MCF 10A (cell line): ENCODE results near the gene BEND4. TPM values are rescaled to one million over a fixed set of nuclear protein-coding genes. Genes with fewer than 3 reads are reported as not detected.

Experiments used
- BruUV-seq: library from RNA; stranded (reverse); fragments of 400-500 nt; replicated peaks from 2 replicates; lab custom pipeline; 2021; lab: Mats Ljungman, UMichigan
- CTCF ChIA-PET: fragments of 300-600 bp; sonication (Branson Sonifier 250); formaldehyde crosslinking; extraction: SDS; loops from one replicate; lab custom pipeline; 2021; ENCODE audit warnings: antibody characterized with exemption, inconsistent platforms; lab: Yijun Ruan, JAX
- POLR2A ChIA-PET: fragments of 300-600, 350-650 bp; sonication (Branson Sonifier 250); formaldehyde crosslinking; extraction: SDS; loops from one replicate; lab custom pipeline; 2020; ENCODE audit warnings: antibody characterized with exemption, inconsistent platforms; lab: Yijun Ruan, JAX
- DNase-seq: peaks from one replicate; pipeline ENCODE4 v3.0.0-alpha.2; 2018; ENCODE audit not compliant: unreplicated experiment
- H3K27ac Mint-ChIP-seq: one replicate; pipeline ENCODE4 v1.8.0; 2022; ENCODE audit warnings: mild to moderate bottlenecking, low read depth, mixed read lengths; ENCODE audit not compliant: unreplicated experiment
- H3K27me3 Mint-ChIP-seq: one replicate; pipeline ENCODE4 v1.8.0; 2022; ENCODE audit warnings: mixed read lengths; ENCODE audit not compliant: insufficient read depth, unreplicated experiment
- H3K36me3 Mint-ChIP-seq: one replicate; pipeline ENCODE4 v1.8.0; 2022; ENCODE audit warnings: mild to moderate bottlenecking, moderate library complexity, mixed read lengths; ENCODE audit not compliant: insufficient read depth, unreplicated experiment
- H3K4me1 Mint-ChIP-seq: one replicate; pipeline ENCODE4 v1.8.0; 2022; ENCODE audit warnings: mixed read lengths; ENCODE audit not compliant: insufficient read depth, unreplicated experiment
- H3K4me3 Mint-ChIP-seq: one replicate; pipeline ENCODE4 v1.8.0; 2022; ENCODE audit warnings: mild to moderate bottlenecking, moderate library complexity, mixed read lengths; ENCODE audit not compliant: unreplicated experiment
- H3K9me3 Mint-ChIP-seq: one replicate; pipeline ENCODE4 v1.8.0; 2022; ENCODE audit warnings: mixed read lengths; ENCODE audit not compliant: unreplicated experiment
- intact Hi-C: fragments of 100-400 bp; cut with micrococcal nuclease; formaldehyde crosslinking; loops from 2 replicates; pipeline ENCODE4 v1.14.1; 2022
- total RNA-seq: library from RNA; stranded (reverse); gene quantifications from 2 replicates; pipeline ENCODE4 v1.2.3, GENCODE V29; 2022
- TF ChIP-seq, protein P1 (sequence below): fragments of 200-600 bp; IDR thresholded peaks from one replicate; pipeline ENCODE4 v1.8.0; 2022; ENCODE audit warnings: antibody characterized with exemption, mild to moderate bottlenecking; ENCODE audit not compliant: unreplicated experiment

The BEND4 gene
- total RNA-seq, 1 experiment from 2014 or later: not detected

DNA sequence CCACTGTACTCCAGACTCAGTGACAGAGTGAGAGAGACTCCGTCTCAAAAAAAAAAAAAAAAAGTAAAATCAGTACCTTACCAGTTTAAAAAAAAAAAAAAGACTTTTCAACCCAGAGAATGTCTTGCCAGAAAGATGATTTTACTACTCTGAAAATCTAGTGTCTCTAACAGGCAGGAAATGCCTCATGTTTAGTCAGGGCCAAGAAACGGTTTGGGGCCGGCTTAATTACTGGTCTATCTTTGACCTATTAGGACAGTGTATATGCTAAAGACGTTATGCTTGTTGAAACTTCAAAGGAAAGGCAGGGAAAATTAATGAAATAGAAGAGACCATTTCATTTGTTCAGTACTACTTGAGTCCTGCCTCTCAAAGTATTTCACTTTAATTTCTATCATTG is 9.9 kb downstream of the BEND4 start:
- TF ChIP-seq, protein P1, sequence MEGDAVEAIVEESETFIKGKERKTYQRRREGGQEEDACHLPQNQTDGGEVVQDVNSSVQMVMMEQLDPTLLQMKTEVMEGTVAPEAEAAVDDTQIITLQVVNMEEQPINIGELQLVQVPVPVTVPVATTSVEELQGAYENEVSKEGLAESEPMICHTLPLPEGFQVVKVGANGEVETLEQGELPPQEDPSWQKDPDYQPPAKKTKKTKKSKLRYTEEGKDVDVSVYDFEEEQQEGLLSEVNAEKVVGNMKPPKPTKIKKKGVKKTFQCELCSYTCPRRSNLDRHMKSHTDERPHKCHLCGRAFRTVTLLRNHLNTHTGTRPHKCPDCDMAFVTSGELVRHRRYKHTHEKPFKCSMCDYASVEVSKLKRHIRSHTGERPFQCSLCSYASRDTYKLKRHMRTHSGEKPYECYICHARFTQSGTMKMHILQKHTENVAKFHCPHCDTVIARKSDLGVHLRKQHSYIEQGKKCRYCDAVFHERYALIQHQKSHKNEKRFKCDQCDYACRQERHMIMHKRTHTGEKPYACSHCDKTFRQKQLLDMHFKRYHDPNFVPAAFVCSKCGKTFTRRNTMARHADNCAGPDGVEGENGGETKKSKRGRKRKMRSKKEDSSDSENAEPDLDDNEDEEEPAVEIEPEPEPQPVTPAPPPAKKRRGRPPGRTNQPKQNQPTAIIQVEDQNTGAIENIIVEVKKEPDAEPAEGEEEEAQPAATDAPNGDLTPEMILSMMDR: no peak
- ChIA-PET CTCF (interaction anchor here (0.6 to 1.1 kb wide), 3 partner anchors 53 to 679 kb away, joined by 3 to 6 read pairs (median 4); no protein-coding TSS in a partner anchor), POLR2A (no interaction called here)
- BruUV-seq: no TSS peak
- H3K4me3 Mint-ChIP-seq: no peak overlapping the region
- H3K27me3 Mint-ChIP-seq: peaks cover 5% of the 10 kb centered on the region
- no peaks in the 10 kb centered on the region for H3K36me3 Mint-ChIP-seq
- DNase-seq: no peak
- no peak overlapping the region for H3K27ac Mint-ChIP-seq
- no peaks in the 10 kb centered on the region for H3K4me1 Mint-ChIP-seq
- no peaks in the 10 kb centered on the region for H3K9me3 Mint-ChIP-seq
- intact Hi-C loops: no loop called here

DNA sequence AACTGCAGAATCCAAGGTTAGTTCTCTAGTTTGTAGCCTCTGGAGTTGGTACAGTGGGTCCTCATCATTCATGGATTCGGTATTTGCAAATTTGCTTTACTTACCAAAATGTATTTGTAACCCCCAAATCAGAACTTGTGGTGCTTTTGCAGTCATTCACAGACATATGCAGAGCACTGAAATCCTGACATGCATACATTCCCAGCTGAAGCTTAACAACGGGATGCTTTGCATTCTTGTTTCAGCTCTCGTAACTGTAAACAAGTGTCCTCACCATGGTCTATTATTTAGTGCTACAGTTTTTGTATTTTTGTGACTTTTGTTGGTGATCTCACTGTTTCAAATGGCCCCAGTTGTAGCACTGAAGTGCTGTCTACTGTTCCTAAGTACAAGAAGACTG is 16.1 kb downstream of the BEND4 start:
- intact Hi-C loops: no loop called here
- H3K36me3 Mint-ChIP-seq: no peaks in the 10 kb centered on the region
- no peak for DNase-seq
- no peaks in the 10 kb centered on the region for H3K4me1 Mint-ChIP-seq
- H3K4me3 Mint-ChIP-seq: no peak overlapping the region
- no TSS peak for BruUV-seq
- TF ChIP-seq, protein P1: no peak
- CTCF ChIA-PET: no interaction called here
- H3K27ac Mint-ChIP-seq: no peak overlapping the region
- H3K9me3 Mint-ChIP-seq: no peaks in the 10 kb centered on the region
- H3K27me3 Mint-ChIP-seq: peaks cover 38% of the 10 kb centered on the region
- POLR2A ChIA-PET: interaction anchor here (0.8 kb wide), 1 partner anchor 10 kb away, joined by 3 read pairs; no protein-coding TSS in a partner anchor

DNA sequence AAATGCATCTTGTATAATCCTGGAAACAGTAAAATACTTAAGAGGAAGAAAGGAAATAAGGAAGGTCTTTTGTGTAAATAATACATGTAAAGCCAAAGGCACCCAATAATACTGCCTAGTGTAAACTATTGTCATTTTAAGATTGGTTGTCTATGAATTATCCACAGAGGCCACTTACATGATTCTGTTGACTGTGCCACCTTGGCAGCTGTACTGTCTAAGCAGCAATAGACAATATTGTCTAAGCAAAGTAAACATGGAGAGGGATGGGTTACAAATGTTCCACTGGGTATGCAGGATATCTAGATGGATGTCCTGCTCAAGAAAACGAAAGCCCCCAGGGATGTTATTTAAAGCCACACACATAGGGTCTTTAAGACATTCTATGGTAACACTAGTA is 19.4 kb downstream of the BEND4 start:
- TF ChIP-seq, protein P1: no peak
- POLR2A ChIA-PET: no interaction called here

DNA sequence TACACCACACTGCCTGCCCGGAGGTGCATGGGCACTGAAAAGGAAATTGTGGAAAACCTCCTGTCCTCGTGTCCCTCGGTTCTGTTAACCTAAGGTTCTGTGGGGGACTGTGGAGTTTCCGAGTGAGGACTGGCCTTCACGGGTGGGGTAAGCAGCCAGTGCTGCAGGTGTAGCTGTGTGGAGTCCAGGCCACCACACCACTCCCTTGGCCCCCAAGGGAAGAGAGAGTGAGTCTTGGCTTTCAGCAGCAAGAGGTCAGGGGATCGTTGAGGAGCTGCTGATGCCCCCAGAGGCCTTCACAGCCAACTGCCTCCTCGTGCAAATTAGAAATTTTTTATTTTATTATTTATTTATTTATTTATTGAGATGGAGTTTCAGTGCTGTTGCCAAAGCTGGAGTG is 20.4 kb downstream of the BEND4 start:
- TF ChIP-seq, protein P1: no peak
- Mint-ChIP-seq H3K4me1 (no peaks in the 10 kb centered on the region), H3K27ac (no peak overlapping the region), H3K27me3 (peaks cover 28% of the 10 kb centered on the region), H3K9me3 (no peaks in the 10 kb centered on the region), H3K36me3 (no peaks in the 10 kb centered on the region), H3K4me3 (no peak overlapping the region)
- POLR2A ChIA-PET: no interaction called here
- CTCF ChIA-PET: interaction anchor here (0.6 kb wide), 2 partner anchors 10 to 313 kb away, joined by 3 to 5 read pairs; no protein-coding TSS in a partner anchor
- intact Hi-C loops: no loop called here
- no TSS peak for BruUV-seq
- no peak for DNase-seq

More for the DNA sequence above, 19.4 kb downstream of the BEND4 start:
- BruUV-seq: no TSS peak
- Mint-ChIP-seq H3K9me3 (no peaks in the 10 kb centered on the region), H3K4me1 (no peaks in the 10 kb centered on the region), H3K36me3 (no peaks in the 10 kb centered on the region), H3K27ac (no peak overlapping the region), H3K4me3 (no peak overlapping the region), H3K27me3 (peaks cover 37% of the 10 kb centered on the region)
- CTCF ChIA-PET: no interaction called here
- no peak for DNase-seq
- intact Hi-C loops: no loop called here
